DMS79 (cell line): ENCODE measurements around the gene CRYBA4.

Experiments
- DNase-seq: peaks from one replicate; lab custom pipeline; 2025; lab: John Stamatoyannopoulos, UW

CRYBA4 gene

DNA sequence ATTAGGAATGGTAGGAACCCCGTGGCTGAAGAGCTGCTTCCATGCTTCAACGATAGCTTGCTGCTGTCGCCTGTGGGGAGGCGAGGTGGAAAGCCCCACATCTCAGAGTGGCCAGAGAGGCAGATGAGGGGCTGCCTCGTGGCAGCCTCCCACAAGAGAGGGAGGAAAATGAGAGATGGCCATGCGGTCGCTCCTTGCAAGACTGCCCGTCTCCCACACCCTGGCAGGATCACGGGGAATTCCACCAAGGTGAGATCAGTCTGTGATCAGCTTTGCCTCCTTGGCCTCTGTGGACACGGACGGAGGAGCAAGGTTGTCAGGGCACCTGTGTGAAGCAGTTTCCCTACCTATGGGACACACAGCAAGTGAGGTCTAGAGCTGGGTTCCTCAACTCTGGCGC, 3.0 kb downstream of the CRYBA4 start:
- no peak for DNase-seq

DNA sequence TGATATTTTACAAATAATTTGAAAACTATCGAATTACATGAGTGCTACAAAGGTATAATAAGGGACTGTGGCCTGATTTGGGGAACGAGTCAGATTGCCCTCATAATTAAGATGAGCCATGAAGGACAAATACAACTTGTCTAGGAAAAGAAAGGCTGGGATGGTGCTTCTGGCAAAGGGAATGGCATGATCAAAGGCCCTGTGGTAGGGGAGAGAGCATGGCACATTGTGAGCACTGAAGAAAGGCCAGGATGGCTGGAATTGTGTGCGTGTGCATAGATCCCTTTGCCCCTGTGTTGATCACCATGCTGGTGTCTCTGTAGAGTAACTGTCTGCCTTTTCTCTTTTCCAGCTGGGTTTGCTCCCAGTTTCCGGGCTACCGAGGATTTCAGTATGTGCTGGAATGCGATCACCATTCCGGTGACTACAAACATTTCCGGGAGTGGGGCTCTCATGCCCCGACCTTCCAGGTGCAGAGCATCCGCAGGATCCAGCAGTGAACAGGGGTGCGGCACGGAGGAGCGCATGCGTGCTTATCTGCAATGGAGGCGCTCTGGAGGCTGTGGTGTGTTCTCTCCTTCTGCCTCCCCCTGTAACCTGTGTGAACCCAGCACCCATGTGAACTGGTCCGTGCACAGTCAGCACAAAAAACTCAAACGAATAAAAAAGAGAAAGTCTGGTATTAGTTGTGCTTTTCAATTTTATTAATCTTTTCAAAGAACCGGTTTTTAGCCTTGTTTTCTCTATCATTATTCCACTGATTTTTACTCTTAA, 8.4 kb downstream of the CRYBA4 start:
- no peak for DNase-seq

DNA sequence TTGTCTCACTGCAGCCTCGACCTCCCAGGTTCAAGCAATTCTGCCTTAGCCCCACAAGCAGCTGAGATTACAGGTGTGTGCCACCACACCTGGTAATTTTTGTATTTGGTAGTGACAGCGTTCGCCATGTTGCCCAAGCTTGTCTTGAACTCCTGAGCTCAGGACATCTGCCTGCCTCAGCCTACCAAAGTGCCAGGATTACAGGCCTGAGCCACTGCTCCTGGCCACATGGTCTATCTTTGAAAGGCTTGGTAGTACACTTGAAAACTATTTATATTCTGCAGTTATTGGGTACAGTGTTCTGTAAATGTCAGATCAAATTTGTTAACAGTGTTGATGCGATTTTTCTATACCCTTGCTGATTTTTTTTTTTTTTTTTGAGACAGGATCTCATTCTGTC, 9.5 kb downstream of the CRYBA4 start:
- DNase-seq, result no peak

DNA sequence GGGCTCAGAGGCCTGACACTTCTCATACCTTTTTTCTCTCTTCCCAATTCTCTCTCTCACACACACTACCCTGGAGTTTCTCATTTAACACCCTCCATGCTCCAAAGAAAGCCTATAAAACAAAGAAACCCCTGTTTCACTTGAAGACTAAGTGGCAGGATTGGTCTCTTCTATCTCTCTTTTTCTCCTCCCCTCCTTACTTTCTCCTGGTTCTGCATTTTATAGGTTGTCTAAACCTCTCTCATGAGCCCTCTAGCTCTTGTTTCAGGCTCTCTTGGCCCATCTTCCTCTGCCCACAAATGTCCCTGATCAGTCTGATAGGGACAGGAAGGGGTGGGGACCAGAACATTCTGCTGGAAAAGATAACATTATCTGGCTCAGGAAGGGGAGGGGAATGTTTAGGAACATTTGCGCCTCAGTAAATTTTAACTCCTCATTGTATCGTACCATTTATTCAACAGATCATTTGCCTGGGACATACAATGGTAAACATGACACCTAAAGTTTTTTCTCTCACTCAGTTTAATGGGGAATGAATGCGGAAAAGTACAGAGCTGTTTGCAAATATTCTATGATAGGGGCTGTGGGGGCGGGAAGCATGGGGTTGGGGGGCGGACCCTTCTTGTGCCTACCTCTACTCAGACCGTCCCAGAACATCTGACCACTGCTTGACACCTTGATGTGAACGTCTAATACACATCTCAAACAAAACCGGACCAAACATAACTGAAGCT, 10.8 kb downstream of the CRYBA4 start:
- DNase-seq, result no peak

DNA sequence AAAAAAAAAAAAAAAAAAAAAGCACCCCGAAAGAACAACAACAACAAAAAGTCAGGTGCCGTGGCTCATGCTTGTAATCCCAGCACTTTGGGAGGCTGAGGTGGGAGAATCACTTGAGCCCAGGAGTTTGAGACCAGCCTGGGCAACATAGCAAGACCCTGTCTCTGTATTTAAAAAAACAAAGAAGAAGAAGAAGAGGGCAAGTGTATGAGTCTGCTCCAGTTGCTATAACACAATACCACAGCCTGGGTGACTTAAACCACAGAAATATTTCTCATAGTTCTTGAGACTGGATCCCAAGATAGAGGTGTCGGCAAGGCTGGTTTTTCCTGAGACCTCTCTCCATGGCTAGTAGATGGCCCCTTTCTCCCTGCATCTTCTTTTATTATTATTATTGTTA, 12.4 kb downstream of the CRYBA4 start:
- DNase-seq, result no peak

DNA sequence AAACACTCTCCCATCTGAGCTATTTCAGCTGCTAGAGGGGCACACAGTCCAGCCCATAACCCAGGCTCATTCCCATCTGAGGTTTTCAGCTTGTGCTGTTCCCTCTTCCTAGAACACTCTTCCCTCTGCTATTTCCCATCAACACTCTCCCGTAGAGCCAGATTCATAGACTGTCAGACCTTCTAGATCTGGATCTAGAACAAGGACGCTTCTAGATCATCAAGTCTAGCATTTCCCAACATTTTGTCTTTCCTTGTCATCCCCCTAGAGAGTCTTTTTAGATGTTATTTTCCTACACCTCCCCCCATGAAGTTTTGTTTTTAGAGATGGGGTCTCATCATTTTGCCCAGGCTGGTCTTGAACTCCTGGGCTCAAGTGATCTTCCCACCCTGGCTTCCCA, 13.4 kb downstream of the CRYBA4 start:
- DNase-seq, result no peak

DNA sequence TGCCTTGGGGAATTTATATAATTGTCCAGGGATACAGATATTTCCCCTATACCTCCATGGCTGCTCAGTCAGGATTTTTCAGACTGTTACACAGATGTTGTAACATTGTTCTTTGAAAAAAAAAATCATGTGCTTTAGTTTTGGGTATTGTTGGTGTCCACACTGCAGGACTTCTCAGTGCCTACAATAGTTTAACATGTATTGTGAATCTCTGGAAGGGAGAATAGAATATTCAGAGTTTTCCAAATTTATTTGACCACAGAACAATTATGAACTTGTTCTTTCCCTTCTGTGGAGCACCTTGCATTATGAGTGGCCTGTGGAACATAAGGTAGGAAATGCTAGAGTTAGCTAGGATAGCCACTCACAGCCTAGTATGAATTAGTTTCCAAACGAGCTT, 14.5 kb downstream of the CRYBA4 start:
- no peak for DNase-seq

DNA sequence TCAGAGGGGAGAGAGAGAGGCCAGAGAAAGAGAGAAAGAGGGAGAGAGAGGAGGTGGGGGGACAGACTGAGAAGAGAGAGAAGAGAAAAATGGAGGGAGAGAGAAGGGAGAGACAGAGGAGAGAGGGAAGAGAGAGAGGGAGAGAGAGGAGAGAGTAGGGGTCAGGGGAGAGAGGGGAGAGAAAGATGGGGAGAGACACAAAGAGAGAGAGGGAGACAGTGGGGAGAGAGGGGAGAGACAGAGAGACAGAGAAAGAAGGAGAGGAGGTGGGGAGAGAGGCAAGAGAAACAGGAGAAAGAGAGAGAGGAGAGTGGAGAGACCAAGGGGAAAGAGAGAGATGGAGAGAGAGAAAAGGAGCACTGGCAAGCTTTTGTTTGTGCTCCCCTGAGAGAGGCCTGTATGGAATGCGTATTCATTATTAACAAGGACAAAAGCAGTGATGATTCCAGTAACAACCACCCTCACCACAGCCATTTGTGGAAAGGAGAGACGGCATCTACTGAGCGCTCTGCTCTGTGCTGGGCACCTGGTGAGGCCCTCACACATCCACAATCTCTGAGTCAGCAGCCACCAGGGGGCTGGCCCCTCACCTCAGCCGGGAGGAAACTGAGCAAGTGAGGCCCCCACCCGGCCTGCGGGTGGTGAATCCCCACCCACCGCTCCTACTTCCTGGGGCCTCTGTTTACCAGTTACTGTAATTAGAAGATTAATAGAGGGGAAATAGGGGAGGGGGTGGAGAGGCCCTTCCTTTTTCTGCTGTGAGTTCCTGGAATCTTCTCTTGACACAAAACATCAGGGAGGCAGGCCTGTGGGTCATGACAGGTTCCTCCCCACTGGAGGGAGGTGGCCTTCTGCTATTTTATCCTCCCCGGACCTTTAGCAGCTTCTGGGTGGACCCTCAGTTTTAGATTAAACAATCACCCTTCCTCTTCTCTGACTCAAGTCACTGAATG, 21.0 kb downstream of the CRYBA4 start:
- no peak for DNase-seq

DNA sequence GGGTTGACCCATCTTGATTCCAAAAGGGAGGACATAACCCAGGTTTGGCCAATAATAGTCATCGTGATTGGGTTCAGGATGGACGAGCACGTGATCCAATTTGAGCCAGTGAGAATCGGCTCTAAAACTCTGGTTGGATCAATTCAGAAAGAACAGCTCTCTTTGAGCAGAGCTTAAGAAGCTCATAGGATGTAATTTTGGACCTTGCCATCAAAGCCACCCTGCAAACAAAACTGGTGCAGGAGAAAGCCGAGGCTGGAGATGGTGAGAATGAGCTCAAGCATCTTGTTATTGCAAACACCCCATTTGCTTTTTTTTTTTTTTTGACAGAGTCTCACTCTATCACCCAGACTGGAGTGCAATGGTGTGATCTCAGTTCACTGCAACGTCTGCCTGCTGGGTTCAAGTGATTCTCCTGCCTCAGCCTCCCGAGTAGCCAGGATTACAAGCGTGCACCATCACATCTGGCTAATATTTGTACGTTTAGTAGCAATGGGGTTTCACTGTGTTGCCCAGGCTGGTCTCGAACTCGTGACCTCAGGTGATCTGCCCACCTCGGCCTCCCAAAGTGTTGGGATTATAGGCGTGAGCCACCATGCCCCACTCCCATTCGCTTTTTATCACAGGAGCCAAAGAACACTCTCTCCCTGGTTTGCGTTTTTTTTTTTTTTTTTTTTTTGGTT, 21.8 kb downstream of the CRYBA4 start:
- no peak for DNase-seq

DNA sequence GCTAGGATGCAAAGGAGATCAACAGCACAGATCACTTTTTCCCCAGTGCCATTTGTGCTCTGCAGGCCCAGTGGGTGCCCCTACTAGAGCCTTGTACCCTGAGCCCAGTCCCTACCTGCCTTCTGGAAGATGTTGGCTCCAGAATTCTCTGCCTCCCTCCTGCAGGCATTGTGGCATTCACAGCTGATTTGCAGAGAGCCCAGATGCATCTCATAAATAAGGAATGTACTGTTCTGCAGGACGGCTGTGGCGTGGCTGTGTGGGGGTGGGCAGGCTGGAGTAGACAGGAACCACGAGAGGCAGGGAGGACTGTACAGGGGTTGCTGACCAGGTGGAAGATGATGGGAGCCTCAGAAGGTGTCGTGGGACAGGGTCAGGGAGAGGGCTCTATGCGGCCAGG, 24.4 kb downstream of the CRYBA4 start:
- DNase-seq, result no peak

DNA sequence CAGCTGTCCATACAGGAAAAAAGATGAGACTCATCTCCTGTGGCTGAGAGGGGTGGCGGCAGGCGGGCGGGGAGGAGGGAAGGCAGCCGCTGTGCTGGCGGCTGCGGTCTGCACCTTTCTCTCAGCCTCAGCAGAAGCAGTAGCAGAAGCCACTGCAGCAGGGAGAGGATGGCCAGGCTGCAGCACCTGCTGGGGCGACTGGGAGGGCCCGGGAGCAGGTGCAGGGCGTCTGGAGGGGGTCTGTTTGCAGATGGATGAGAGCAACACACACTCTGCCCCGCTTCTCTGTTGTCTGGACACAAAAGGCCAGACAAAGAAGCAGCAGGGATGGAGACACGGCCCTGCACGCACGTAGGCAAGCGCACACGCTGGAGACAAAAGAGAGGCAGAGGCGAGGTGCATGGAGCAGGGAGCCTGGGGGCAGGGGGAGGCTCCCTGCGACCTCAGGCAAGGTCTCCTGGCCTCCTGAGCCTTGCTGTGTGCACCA, 26.3 kb downstream of the CRYBA4 start:
- DNase-seq, result peak; percentile 71

DNA sequence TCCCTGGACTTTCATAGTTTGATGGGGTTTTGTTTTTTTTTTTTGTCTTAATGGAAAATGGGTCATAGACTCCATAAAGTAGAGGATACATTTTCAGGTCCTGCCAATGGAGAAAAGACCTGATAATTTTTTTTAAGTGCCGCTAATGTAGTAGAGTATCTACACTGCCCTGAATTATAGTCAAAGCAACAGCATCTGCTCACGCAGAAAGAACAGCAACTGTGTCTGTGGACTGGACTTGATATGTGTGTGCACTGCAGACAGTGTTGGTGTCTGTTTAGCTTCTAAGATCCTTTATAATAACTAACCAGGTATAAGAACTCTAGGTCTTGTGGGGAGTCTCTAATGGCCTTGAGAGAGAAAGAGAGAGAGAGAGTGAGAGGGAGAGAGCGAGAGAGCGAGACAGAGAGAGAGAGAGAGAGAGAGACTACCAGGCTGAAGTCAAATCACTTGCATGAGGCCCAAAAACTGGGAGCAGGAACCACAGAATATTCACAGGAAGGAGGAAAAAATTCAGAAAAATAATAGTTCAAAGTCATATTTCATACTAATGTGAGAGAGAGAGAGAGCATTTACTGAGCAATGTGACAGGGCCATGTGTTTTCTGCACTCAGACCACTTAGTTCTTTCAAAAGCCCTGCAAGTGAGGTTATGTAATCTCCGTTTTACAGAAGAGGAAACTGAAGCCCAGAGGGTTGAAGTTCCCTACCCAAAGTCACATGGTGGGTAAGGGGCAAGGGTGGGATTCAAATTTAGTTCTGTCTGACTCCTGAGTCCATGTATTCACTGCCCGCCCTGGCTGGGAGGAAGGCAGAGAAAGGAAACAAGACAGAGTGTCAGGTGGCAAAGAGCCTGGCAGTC, 27.0 kb downstream of the CRYBA4 start:
- no peak for DNase-seq

DNA sequence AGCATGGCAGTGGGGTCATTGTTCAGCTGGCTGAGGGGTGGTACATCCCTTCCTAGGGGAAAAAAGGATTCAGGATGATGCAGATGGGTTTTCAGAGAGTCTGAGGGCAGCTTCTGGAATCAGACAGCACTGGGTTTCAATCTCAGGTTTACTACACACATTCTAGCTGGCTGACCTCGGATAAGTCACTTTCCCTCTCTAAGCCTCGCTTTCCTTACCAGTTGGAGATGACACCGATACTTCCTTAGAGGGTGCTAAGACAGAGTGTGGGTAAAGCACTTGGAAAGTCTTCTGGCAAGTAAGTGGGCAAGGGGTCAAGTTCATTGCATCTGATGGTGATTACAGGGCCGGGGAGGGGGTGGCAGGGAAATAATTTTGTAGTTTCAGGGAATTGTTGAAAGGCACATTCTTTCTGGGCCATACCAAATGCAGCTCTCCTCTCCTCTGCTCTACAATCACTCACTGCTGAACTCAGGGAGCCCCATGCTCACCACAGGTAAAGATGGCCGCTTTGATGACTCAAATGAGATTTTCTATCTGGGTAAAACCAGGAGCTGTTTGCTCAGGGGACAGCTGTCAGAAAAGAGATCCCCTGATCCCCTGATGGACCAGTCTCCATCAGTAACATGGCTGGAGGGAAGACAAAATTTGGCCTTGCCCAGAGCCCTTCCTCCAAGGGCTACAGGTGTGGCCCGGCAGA, 29.1 kb downstream of the CRYBA4 start:
- DNase-seq, result no peak

DNA sequence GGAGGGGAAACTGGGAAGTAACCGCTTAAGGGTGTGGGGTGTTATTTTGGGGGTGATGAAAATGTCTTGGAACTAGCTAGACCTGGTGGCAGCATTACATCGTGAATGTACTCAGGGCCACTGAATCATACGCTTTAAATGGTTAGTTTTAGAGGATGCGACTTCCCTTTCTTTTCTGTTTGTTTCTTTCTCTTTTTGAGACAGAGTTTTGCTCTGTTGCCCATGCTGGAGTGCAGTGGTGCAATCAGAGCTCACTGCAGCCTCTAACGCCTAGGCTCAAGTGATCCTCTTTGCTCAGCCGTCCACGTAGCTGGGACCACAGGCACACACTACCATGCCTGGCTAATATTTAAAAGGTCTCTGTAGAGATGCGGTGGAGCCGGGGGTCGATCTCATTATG, 30.1 kb downstream of the CRYBA4 start:
- no peak for DNase-seq

DNA sequence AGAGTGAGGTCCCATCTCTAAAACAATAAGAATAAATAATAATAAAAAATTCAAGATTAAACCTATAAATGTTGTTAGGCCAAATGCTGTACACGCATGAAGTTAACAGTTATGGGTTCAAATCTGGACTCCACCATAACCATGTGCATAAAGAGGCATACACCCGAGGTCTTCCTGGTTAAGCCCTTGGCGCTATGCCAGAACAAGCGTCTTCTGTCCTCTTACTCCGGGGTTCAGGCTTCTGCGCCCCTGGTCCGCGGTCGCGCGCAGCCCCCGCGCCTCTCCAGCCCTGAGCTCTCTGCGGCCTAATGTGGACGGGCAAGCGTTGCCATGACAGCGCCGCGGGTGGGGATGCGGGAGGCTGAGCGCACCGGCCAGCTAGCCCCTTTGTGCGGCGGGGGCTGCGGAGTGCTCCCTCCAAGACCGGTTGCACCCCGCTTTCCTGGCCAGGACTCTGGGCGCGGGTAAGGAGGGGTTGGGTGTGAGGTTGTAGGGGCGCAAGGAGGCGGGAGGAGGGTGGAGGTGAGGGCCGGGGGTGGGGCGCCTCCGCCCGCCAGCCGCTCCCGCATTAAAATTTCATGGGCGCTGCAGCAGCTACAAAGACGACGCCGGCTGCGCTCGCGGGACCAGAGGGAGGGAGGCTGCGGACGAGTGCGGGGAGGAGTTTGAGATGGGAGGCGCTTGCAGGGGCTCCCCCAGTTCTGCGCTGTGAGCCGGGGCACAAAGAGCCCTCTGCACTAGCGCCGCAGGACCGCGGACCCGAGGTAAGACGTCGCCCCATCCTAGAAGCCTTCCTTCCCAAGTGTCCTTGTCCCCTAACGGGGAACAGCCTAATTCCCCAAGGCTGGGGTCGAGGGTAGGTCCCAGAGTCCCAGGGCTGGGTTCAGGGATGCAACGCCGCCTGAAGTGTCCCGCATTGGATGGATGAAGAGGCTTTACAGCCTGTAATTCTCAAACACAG, 35.4 kb downstream of the CRYBA4 start, which contains the start of gene MIAT:
TSS of gene MIAT (plus strand) at position 698 of the 961 bp plus-strand sequence.
- no peak for DNase-seq

DNA sequence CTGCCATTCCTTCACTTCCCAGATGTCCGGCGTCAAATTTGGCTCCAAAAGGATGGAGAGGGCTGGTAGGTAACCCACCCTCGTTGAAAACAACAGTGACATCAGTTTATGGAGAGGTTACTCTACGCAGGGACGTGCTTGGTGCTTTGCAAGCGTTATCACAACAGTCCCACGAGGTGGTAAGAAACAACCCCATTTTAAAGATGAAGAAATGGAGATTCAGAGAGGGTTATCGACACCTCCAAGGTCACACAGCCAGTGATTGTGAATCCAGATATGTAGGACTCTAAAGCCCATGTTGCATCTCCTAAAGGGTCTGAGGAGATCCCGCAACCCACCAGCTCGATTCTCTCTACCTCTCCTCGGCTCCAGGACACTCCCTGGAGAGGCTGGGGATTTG, 36.4 kb downstream of the CRYBA4 start:
- DNase-seq, result no peak

DNA sequence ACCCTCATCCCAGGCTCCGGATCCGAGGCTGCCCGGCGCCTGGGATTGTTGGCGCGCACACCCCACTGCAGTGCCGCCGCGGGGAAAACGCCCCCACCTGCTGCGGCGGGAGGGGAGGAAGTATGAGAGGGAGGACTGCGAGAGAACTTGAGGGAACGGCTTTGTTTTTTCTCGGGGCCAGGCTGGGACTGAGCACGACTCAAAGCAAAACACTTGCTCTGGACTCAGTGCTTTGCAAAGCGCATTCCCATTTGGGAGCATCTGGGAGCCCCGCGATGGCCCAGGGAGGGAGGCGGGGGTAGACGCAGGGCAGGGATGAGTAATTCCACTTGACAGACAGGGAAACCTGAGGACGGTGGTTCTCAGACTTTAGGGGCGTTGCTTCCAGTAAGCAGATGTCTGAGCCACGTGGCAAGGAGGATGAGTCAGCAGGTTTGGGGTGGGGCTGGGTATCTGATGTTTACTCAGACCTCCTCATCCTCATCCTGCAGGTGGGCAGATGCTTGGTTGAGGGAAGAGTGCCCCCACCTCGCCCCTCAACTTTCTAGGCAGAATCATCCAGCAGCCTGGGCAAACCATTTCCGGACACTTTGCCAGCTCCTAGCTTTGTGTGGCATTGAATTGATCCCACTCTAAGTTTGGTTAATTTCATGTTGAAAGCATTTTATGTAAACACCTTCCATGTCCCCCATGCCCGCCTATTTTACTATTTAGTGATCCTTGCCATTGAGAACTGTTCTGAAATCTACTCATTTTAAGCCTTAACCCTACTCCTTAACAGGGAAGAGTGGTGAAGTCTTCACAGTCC, 37.1 kb downstream of the CRYBA4 start:
- peak; percentile 39 for DNase-seq

DNA sequence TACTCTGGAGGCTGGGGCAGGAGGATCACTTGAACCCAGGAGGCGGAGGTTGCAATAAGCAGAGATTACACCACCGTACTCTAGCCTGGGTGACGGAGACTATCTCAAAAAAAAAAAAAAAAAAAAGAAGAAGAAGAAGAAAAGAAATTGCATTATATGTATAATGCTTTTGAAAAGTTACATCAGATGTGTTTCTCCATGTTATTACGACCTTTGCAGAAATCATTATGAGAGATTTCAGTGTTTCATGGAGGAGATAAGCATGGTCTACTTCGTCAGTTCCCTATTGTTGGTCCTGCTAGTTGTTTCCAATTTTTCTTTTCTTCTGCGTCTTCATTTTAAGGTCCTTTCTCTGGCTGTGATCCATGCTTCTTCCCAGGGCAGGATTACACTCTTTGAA, 38.6 kb downstream of the CRYBA4 start:
- no peak for DNase-seq
